T47D (cell line): ENCODE measurements around the gene MYO1H.
"Not testable (repeated sequence)": the region's sequence is repeated elsewhere in the genome, so short reads cannot be mapped to it uniquely, and the experiment has no call there.

ENCODE experiments used
- DNase-seq, 2 experiments: peaks; one replicate each; pipeline versions ENCODE4 v3.0.0 to v3.0.0-alpha.2; 2011 to 2012; ENCODE audit warnings: low read depth in 1 of 2, low spot score in 1 of 2
- JUND ChIP-seq: IDR thresholded peaks from 2 replicates; pipeline ENCODE4 v1.6.1; 2012; ENCODE audit warnings: low read depth
- in situ Hi-C: cut with HindIII; loops from 2 replicates; pipeline ENCODE4 v1.10.0; 2016; ENCODE audit warnings: low sequenced_read_pairs, low pct_unique_long_range_greater_than_20kb

MYO1H gene

DNA sequence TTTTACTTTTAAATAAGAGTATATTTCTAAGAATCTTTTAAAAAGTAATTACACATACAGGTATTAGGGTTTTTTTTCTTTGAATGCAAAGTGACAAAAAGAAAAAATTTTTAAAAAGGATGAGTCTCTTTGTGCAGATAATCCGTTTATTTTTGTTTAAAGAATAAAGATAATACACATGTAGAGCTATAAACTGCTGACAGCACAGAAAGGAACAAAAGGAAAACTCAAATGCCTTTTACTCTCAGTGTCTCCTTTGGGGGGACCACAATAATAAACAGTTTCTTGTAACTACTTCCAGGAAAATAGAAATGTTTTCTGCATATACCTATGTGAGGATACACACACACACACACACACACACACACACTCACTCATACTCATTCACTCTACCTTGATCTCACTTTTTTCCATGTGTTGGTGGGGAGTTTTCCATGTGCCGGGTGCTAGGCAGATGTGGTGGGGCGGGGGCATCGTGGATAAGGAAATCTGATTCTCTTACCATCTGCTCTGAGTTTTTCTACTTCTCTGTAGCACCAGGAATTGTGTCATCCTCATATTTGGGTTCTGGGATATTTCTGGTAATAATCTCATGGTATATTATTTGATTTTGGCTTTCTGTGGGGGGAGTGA is 71.3 kb downstream of the MYO1H start:
- in situ Hi-C loops: no loop called here
- no peak for TF ChIP-seq JUND

DNA sequence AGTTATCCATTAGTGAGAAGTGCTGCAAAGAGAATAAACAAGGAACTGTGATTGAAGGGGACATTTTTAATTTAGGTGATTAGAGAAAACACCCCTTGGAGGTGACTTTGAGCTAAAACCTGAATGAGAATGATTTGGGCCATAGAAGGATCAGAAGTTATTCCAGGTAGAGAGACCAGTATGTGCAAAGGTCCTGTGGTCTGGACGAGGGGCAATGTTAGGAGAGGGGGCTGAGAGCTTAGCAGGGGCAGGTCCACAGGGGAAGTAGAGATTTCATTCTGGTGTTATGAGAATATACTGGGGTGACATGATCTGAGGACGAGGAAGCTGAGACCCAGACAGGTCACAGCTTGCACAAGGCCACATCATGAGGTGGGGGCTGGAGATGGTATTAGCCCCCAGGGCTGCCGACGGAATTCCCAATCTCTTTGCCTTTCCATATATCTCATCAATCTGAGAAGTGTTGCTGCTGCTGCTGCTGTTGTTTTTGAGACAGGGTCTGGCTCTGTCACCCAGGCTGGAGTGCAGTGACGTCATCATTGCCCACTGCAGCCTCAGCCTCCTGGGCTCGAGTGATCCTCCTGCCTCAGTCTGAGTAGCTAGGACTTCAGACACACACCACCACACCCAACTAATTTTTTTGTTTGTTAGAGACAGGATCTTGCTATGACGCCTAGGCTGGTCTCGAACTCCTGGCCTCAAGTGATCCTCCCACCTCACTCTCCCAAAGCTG is 73.8 kb downstream of the MYO1H start:
- TF ChIP-seq JUND: no peak
- no peak for DNase-seq
- in situ Hi-C loops: no loop called here

More for the DNA sequence above, 71.3 kb downstream of the MYO1H start:
- DNase-seq: no peak

DNA sequence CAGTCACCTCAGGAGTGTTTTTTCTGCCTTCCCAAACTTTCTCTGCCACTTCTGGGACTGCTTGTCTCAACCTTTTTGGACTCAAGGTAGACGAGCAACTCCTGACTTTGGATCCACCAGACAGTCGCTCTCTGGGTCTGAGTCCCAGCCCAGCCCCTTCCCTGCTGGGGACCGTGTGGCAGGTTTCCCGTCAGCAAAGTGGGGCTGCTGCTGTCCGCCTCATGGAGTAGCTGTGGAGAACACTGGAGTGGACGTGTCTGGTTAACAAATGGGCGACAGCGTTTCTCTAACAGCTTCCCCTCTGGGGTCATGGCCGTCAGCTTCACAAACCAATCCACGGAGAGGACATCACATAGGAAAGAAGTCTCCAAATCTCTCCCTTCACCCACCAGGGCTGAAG is 74.6 kb downstream of the MYO1H start:
- TF ChIP-seq JUND: no peak
- in situ Hi-C loops: no loop called here
- DNase-seq: no peak

GRCh38 chr12:109423392-109423791 is 75.7 kb downstream of the MYO1H start:
- in situ Hi-C loops: no loop called here
- no peak for TF ChIP-seq JUND
- DNase-seq: no peak

- no peak for TF ChIP-seq JUND
- in situ Hi-C loops: no loop called here
- DNase-seq: peak; percentile 60 to 86
Measured at GRCh38 chr12:109428037-109428629, 80.4 kb downstream of the MYO1H start.

GRCh38 chr12:109428804-109429203 is 81.1 kb downstream of the MYO1H start:
- DNase-seq, in situ Hi-C loops: not testable (repeated sequence)

GRCh38 chr12:109430244-109430643 is 82.5 kb downstream of the MYO1H start:
- in situ Hi-C loops: no loop called here
- TF ChIP-seq JUND: no peak
- DNase-seq: no peak

DNA sequence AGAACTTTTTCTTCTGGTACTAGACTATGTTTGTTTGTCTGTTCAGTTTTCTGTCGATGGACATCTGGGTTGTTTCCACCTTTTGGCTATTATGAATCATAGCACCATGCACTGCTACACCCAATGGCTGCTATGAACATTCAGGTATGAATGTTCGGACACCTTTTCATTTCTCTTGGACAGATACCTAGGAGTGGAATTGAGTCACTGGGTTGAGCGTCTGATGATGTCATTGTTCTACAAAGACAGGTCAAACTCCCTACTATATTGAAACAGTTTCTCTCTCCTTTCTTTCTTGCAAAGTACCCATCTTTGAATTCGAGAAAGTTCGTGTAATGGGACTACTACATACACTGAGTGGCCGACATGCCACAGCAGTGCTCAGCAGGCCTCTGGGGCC is 84.7 kb downstream of the MYO1H start:
- DNase-seq: no peak
- no peak for TF ChIP-seq JUND
- in situ Hi-C loops: no loop called here

GRCh38 chr12:109432842-109433304 is 85.2 kb downstream of the MYO1H start:
- TF ChIP-seq JUND: no peak
- DNase-seq: peak; percentile 45 to 93
- in situ Hi-C loops: no loop called here

GRCh38 chr12:109433618-109434017 is 85.9 kb downstream of the MYO1H start:
- in situ Hi-C loops: no loop called here
- peak in 1 of 2 experiments; percentile 20 for DNase-seq

DNA sequence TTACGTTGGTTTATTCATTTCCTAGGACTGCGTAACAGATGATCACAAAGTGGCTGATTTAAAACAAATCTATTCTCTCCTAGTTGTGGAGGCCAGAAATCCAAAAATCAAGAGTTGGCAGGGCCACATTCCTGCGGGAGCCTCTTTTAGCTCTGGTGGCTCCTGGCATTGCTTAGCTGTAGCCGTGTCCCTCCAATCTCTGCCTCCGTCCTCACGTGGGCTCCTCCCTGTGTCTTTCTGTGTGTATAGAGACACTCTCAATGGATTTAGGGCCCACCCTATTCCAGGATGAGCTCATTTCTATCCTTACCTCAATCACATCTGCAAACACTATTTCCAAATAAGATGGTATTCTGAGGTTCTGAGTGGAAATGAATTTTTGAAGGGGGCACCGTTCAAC is 86.9 kb downstream of the MYO1H start:
- TF ChIP-seq JUND: no peak
- in situ Hi-C loops: no loop called here
- no peak for DNase-seq

More at GRCh38 chr12:109433618-109434017, 85.9 kb downstream of the MYO1H start:
- no peak for TF ChIP-seq JUND

GRCh38 chr12:109435428-109436187 is 87.9 kb downstream of the MYO1H start:
- peak in 1 of 2 experiments; percentile 67 for DNase-seq
- in situ Hi-C loops: no loop called here
- no peak for TF ChIP-seq JUND
